ENCODE results near the gene KLF13.

KLF13 gene

GRCh38 chr15:31405200-31405920, 78.7 kb downstream of the KLF13 start:
- FAIRE-seq = no peak

GRCh38 chr15:31407376-31407775, 80.7 kb downstream of the KLF13 start:
- FAIRE-seq = no peak

DNA sequence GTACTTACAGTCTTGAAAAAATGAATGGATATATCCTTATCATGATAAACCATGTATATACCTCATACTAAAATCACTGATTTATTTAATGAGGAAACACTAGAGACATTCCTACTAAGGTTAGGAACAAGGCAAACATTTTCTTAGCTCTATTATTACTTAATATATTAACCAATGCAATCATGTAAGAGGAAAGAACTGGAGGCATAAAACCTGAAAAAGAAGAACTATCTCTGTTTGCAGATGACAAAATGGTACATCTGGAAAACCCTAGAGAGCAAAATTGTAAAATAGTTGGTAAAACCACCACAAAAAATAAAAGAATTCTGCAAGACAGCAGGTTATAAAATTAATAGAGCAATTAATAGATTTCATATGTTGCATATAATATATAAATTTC, 81.2 kb downstream of the KLF13 start:
- FAIRE-seq = no peak

GRCh38 chr15:31408724-31409123, 82.1 kb downstream of the KLF13 start:
- FAIRE-seq = no peak

DNA sequence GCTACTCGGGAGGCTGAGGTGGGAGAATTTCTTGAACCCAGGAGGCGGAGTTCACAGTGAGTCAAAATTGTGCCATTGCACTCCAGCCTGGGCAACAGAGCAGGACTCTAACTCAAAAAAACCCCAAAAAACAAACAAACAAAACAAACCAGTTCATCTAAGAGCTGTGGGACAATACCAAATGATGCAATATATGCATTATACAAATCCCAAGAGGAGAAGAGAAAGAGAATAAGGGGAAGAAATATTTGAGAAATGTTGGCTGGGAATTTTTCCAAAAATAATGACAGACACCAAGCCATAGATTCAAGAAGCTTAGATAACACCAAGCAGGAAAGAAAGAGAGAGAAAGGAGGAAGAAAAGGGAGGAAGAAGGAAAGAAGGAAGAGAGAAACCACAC, 82.5 kb downstream of the KLF13 start:
- no peak for FAIRE-seq

- FAIRE-seq = no peak
Measured at GRCh38 chr15:31412824-31413223, 86.2 kb downstream of the KLF13 start.

GRCh38 chr15:31415201-31415600, 88.6 kb downstream of the KLF13 start:
- no peak for FAIRE-seq

DNA sequence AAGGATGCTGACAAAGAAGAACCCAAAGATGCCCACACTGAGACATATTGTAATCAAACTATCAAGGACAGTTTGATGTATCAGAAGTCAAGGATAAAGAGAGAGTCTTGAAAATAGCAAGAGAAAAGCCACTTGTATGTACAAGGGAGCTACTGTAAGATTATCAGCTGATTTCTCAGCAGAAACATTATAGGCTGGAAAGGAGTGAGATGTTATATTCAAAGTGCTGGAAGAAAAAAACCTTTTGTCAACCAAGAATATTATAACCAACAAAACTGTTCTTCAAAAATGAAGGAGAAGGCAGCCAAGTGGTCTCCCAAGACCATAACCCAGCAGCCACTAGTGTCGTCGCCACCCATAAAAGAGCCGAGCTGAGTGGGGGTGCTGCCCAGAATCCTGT, 93.2 kb downstream of the KLF13 start:
- no peak for FAIRE-seq

- FAIRE-seq = no peak
Measured at GRCh38 chr15:31427411-31427810, 100.8 kb downstream of the KLF13 start.

All from G401.6 (cell line).